GM10248 (cell line): ENCODE measurements around the gene FIGNL1.
A peak's percentile ranks its signal among the peaks of the same experiment; 100 is the strongest.

Experiments used
- CTCF ChIA-PET: fragments of 300-600 bp; sonication (Branson Sonifier 250); formaldehyde crosslinking; extraction: SDS; loops from one replicate; lab custom pipeline; 2021; ENCODE audit warnings: antibody characterized with exemption; lab: Yijun Ruan, JAX
- POLR2A ChIA-PET: fragments of 350-650 bp; sonication (Branson Sonifier 250); formaldehyde crosslinking; extraction: SDS; loops from one replicate; lab custom pipeline; 2020; ENCODE audit warnings: antibody characterized with exemption; lab: Yijun Ruan, JAX
- DNase-seq: peaks from one replicate; pipeline ENCODE4 v3.0.0; 2012; ENCODE audit errors: extremely low spot score
- TF ChIP-seq, protein P1 (sequence below): IDR thresholded peaks from 2 replicates; pipeline ENCODE4 v1.5.1; 2012; ENCODE audit warnings: mild to moderate bottlenecking, low read depth; ENCODE audit errors: extremely low read depth, missing control alignments, control extremely low read depth

Gene FIGNL1

DNA sequence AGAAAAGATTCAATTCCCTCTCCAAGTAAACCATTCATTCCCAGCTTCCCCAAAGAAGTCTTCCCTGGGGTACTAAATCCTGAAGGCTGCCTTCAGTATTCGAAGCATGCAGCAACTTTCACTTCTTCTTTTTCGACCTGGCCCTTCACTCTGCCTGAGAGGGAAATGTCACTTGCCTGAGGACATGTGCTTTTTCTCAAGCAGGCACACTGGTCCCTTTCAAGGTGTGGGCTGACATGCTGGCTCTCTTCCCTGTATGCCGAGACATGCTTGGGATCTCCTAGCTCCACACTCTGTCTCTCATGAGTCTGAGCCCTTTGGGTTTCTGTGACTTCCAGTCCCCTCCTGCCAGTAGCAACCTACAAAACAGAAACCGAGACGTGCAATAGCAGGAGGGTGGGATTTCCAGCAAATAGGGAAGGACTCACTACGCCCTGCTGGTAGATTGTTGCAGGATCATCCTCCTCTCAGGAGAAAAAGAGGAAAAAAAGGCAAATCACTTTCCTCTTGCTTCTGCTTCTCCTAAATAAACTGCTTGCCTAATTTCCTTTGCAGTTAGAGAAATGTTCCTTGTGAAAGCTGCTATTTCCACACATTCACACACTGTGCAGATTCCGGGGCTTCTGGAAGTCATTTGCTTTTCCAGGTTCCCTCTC lies 33.5 kb downstream of the FIGNL1 start:
- ChIA-PET POLR2A (no interaction called here), CTCF (interaction anchor here (0.9 to 9.9 kb wide), 29 partner anchors 9 to 744 kb away, joined by 3 to 99 read pairs (median 8); no protein-coding TSS in a partner anchor)
- DNase-seq = peak; percentile 66
- TF ChIP-seq, protein P1, sequence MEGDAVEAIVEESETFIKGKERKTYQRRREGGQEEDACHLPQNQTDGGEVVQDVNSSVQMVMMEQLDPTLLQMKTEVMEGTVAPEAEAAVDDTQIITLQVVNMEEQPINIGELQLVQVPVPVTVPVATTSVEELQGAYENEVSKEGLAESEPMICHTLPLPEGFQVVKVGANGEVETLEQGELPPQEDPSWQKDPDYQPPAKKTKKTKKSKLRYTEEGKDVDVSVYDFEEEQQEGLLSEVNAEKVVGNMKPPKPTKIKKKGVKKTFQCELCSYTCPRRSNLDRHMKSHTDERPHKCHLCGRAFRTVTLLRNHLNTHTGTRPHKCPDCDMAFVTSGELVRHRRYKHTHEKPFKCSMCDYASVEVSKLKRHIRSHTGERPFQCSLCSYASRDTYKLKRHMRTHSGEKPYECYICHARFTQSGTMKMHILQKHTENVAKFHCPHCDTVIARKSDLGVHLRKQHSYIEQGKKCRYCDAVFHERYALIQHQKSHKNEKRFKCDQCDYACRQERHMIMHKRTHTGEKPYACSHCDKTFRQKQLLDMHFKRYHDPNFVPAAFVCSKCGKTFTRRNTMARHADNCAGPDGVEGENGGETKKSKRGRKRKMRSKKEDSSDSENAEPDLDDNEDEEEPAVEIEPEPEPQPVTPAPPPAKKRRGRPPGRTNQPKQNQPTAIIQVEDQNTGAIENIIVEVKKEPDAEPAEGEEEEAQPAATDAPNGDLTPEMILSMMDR = no peak

DNA sequence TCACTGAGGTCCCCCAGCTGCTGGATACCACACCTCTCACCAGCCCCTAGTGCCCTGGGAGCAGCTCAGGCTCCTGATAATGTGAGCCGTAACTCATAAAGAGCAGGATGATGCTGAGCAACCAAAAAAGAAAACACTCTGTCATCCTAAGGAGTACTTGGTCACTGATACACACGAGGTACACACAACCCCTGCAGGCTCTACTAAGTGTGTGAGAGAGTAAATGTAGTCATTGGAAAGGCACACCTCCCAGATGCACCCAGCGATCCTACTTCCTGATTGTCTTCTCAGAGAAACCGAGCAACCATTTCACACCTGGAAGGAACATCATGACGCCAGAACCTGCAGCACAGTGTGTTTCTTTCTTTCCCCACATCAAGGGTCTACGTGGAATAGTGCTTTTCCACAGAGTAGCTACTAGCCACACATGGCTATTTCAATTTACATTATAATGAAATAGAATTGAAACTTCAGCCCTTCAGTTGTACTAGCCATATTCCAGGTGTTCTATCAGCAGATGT lies 34.2 kb downstream of the FIGNL1 start:
- CTCF ChIA-PET = interaction anchor here (0.9 to 9.9 kb wide), 19 partner anchors 8 to 323 kb away, joined by 3 to 99 read pairs (median 12); no protein-coding TSS in a partner anchor
- POLR2A ChIA-PET = no interaction called here
- TF ChIP-seq, protein P1 = no peak
- no peak for DNase-seq

DNA sequence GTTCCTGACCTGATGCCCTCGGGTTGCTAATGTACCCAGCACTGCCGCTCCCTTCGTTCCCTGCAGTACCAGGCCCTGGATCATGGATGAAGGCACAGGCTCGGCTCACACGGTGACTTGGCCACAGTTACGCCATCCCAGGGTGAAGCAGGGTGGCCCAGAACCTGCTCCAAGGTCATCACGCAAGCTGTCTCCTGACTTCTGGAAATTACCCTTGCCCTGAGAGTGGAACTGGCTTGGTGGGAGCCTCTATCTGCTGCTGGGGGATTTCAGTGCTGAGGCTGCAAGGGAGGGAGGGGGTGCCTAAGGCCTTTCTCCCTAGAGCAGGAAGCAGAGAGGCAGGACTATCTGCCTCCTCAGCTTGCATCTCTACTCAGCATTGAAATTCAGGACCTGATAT lies 36.6 kb downstream of the FIGNL1 start:
- ChIA-PET POLR2A (no interaction called here), CTCF (interaction anchor here (0.6 to 9.9 kb wide), 4 partner anchors 14 to 222 kb away, joined by 3 to 99 read pairs (median 4); no protein-coding TSS in a partner anchor)
- DNase-seq = no peak
- TF ChIP-seq, protein P1 = no peak

DNA sequence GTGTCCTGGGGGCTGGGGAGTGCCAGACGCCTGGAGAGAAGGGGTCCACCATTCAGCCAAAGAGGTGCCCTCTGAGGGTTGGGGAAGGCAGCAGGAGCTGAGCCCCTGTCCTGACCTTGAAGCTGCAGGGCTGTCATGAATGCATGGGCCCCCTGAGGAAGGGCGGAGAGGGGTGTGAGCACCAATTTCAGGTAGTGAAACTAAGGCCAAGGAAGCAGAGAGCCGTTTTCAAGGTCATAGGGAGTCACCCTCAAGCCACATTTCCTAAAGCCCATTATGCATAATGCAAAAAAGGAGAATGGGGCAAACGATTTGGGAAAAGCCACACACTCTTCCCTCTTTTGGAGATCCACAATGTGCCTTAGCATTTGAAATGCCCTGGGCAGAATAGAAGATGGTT lies 37.2 kb downstream of the FIGNL1 start:
- ChIA-PET CTCF (interaction anchor here (0.6 to 3.0 kb wide), 7 partner anchors 9 to 221 kb away, joined by 3 to 8 read pairs (median 3); no protein-coding TSS in a partner anchor), POLR2A (no interaction called here)
- no peak for DNase-seq
- TF ChIP-seq, protein P1 = no peak

DNA sequence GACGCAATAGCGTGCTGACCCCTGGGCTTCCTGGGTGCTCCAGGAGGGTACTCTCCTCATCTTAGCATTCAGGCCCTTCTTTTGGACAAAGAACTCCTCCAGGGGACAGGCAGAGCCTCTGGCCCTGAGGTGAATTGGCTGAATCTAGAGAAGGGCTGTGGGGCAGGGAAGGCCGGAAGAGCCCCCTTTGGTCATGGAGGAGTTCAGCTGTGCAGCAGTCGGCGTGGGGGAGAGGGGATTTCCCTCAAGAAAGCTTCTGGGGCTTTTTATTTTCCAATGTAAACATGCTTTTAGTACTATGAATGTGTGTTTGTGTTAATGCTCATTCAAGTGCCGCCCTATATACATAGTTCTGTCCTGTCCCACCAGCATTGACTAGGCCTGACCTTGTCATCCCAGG lies 38.8 kb downstream of the FIGNL1 start:
- ChIA-PET CTCF (interaction anchor here (0.7 to 3.0 kb wide), 15 partner anchors 8 to 319 kb away, joined by 3 to 8 read pairs (median 4); partner anchors contain the start of gene ZPBP), POLR2A (no interaction called here)
- peak; percentile 62 for DNase-seq
- TF ChIP-seq, protein P1 = no peak

DNA sequence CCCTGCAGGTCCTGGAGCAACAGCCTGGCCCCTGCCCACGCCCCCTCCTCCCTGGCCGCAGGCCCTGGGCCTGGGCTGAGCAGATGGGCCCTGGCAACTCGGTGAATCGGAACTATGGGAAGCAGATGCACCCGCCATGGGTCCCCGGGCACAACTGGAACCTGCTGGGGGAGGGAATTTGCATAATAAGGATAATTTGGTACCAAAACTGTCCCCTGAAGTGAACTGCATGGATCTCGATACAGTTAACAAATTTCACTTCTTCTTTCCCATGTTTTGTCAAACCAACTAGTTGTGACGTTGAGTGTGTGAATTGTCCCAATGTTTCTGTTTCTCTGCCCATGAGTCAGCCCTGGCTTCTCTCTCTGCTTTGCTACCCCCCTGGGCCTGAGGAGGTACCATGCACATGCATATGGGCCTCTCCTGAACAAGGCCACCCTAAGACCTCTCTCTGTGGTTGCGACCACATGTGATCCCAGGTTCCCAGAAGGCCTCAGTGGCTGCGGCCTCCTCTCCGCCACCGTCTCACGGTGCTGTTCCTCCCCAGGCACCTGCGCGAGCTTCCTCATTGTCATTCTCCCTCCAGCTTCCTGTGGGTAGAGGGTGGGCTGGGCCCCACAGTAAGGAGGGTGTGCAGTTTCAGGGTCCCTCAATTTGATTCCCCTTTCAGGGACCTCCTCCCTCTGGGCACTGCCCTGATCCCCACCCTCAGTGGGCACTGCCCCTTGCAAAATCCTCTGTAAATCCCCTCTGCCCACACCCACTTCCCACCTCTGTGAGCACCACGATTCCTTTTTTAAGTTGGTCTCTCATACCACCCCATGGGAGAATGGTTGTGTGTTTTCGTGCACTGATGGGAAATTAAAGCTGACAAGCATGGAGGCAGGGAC lies 40.0 kb downstream of the FIGNL1 start:
- ChIA-PET POLR2A (no interaction called here), CTCF (interaction anchor here (1.1 to 5.4 kb wide), 9 partner anchors 7 to 318 kb away, joined by 3 to 34 read pairs (median 5); partner anchors contain the start of gene ZPBP)
- TF ChIP-seq, protein P1 = no peak
- DNase-seq = peak; percentile 58
